DND-41 (cell line): ENCODE results near the gene PMEL.

ENCODE experiments used
- ATAC-seq: fragments of 200-7000 bp; cut with Tn5 transposase; 3 replicates; pipeline ENCODE4 v1.9.1; 2021; ENCODE audit warnings: low read depth; ENCODE audit not compliant: insufficient read depth
- DNase-seq: peaks from one replicate; pipeline ENCODE4 v3.0.0-alpha.2; 2020
- H2AFZ ChIP-seq: 2 replicates; pipeline ENCODE4 v1.6.0; 2012; ENCODE audit warnings: low read depth, low read length
- H3K27ac ChIP-seq: 2 replicates; pipeline ENCODE4 v1.5.1; 2012; ENCODE audit warnings: low read length, inconsistent platforms
- H3K27me3 ChIP-seq: fragments of 200-600 bp; sonication (generic); 2 replicates; pipeline ENCODE4 v1.6.0; 2012; ENCODE audit warnings: low read length, mild to moderate bottlenecking, inconsistent platforms; ENCODE audit not compliant: insufficient read depth, poor library complexity
- H3K36me3 ChIP-seq: 2 replicates; pipeline ENCODE4 v1.5.1; 2012; ENCODE audit warnings: low read length, inconsistent platforms; ENCODE audit not compliant: insufficient read depth
- H3K4me1 ChIP-seq: 2 replicates; pipeline ENCODE4 v1.5.1; 2012; ENCODE audit warnings: mild to moderate bottlenecking, low read length; ENCODE audit not compliant: insufficient read depth
- H3K4me2 ChIP-seq: 2 replicates; pipeline ENCODE4 v1.6.0; 2012; ENCODE audit warnings: mild to moderate bottlenecking, moderate library complexity, low read length, inconsistent platforms; ENCODE audit not compliant: insufficient read depth
- H3K4me3 ChIP-seq, 2 experiments: fragments of 200-600 bp in 1 of 2; shearing (Covaris generic) in 1 of 2; 2 replicates each; pipeline ENCODE4 v1.5.1; 2012 to 2016; ENCODE audit warnings: inconsistent platforms in 2 of 2, low read length in 2 of 2, mild to moderate bottlenecking in 2 of 2, low read depth in 1 of 2, moderate library complexity in 1 of 2
- H3K79me2 ChIP-seq: 2 replicates; pipeline ENCODE4 v1.6.0; 2012; ENCODE audit warnings: low read length, inconsistent platforms; ENCODE audit not compliant: insufficient read depth
- H3K9ac ChIP-seq: 2 replicates; pipeline ENCODE4 v1.6.0; 2012; ENCODE audit warnings: low read depth, mild to moderate bottlenecking, inconsistent platforms, low read length, moderate library complexity
- H3K9me3 ChIP-seq: 2 replicates; pipeline ENCODE4 v1.5.1; 2012; ENCODE audit warnings: low read length, moderate library complexity, mild to moderate bottlenecking, inconsistent platforms; ENCODE audit not compliant: insufficient read depth, severe bottlenecking
- H4K20me1 ChIP-seq: 2 replicates; pipeline ENCODE4 v1.6.0; 2012; ENCODE audit warnings: low read length; ENCODE audit not compliant: insufficient read depth
- EZH2 ChIP-seq: IDR thresholded peaks from 3 replicates; pipeline ENCODE4 v1.6.1; 2012; ENCODE audit warnings: borderline replicate concordance, low read depth, mild to moderate bottlenecking, moderate library complexity, low read length, inconsistent platforms; ENCODE audit not compliant: severe bottlenecking
- TF ChIP-seq, protein P1 (sequence below): IDR thresholded peaks from 2 replicates; pipeline ENCODE4 v1.5.1; 2012; ENCODE audit warnings: borderline replicate concordance, low read length, moderate library complexity, mild to moderate bottlenecking; ENCODE audit not compliant: poor library complexity, severe bottlenecking; ENCODE audit errors: extremely low read depth

The PMEL gene

DNA sequence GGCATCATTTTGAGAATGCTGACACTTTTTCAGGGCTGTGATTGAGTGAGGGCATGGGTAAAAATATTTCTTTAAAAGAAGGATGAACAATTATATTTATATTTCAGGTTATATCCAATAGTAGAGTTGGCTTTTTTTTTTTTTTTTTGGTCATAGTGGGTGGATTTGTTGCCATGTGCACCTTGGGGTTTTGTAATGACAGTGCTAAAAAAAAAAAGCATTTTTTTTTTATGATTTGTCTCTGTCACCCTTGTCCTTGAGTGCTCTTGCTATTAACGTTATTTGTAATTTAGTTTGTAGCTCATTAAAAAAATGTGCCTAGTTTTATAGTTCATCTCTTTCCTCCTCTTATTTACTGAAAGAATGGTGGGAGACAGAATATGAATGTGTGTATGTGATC is 6.6 kb upstream of the PMEL start:
- TF ChIP-seq, protein P1, sequence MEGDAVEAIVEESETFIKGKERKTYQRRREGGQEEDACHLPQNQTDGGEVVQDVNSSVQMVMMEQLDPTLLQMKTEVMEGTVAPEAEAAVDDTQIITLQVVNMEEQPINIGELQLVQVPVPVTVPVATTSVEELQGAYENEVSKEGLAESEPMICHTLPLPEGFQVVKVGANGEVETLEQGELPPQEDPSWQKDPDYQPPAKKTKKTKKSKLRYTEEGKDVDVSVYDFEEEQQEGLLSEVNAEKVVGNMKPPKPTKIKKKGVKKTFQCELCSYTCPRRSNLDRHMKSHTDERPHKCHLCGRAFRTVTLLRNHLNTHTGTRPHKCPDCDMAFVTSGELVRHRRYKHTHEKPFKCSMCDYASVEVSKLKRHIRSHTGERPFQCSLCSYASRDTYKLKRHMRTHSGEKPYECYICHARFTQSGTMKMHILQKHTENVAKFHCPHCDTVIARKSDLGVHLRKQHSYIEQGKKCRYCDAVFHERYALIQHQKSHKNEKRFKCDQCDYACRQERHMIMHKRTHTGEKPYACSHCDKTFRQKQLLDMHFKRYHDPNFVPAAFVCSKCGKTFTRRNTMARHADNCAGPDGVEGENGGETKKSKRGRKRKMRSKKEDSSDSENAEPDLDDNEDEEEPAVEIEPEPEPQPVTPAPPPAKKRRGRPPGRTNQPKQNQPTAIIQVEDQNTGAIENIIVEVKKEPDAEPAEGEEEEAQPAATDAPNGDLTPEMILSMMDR = no peak
- no peak for TF ChIP-seq EZH2
- H2AFZ ChIP-seq = no peak overlapping the region
- H4K20me1 ChIP-seq = 0 out of 2 replicates have a peak, but pooled peaks cover 2% of the 10 kb centered on the region
- H3K27me3 ChIP-seq = no peaks in the 10 kb centered on the region
- DNase-seq (no peak), ATAC-seq (no peak)
- peak overlapping the region; percentile 74 for H3K27ac ChIP-seq
- H3K9ac ChIP-seq = peak overlapping the region; percentile 59
- H3K36me3 ChIP-seq = peaks cover 57% of the 10 kb centered on the region
- no peaks in the 10 kb centered on the region for H3K9me3 ChIP-seq
- H3K4me2 ChIP-seq = peak overlapping the region; percentile 66
- H3K79me2 ChIP-seq = peaks cover 65% of the 10 kb centered on the region
- H3K4me1 ChIP-seq = peaks cover 74% of the 10 kb centered on the region
- H3K4me3 ChIP-seq = peak overlapping the region in 1 of 2 experiments; percentile 64; a peak in 3 of 4 replicates

DNA sequence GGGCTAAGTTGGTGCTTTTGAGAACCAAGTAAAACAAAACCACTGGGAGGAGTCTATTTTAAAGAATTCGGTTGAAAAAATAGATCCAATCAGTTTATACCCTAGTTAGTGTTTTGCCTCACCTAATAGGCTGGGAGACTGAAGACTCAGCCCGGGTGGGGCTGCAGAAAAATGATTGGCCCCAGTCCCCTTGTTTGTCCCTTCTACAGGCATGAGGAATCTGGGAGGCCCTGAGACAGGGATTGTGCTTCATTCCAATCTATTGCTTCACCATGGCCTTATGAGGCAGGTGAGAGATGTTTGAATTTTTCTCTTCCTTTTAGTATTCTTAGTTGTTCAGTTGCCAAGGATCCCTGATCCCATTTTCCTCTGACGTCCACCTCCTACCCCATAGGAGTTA is 6.2 kb upstream of the PMEL start:
- H3K27me3 ChIP-seq = no peaks in the 10 kb centered on the region
- H3K4me3 ChIP-seq = no peak overlapping the region
- H3K9ac ChIP-seq = no peak overlapping the region; the same call in 1 of the 2 replicates
- H3K9me3 ChIP-seq = no peaks in the 10 kb centered on the region
- H3K27ac ChIP-seq = peak overlapping the region; percentile 16; the same call in 1 of the 2 replicates
- H4K20me1 ChIP-seq = 0 out of 2 replicates have a peak, but pooled peaks cover 2% of the 10 kb centered on the region
- peaks cover 55% of the 10 kb centered on the region for H3K36me3 ChIP-seq
- DNase-seq = no peak
- peak overlapping the region; percentile 66 for H3K4me2 ChIP-seq
- ATAC-seq = no peak
- TF ChIP-seq, protein P1 = no peak
- no peak for TF ChIP-seq EZH2
- peaks cover 65% of the 10 kb centered on the region for H3K79me2 ChIP-seq
- H3K4me1 ChIP-seq = peaks cover 76% of the 10 kb centered on the region
- no peak overlapping the region for H2AFZ ChIP-seq

DNA sequence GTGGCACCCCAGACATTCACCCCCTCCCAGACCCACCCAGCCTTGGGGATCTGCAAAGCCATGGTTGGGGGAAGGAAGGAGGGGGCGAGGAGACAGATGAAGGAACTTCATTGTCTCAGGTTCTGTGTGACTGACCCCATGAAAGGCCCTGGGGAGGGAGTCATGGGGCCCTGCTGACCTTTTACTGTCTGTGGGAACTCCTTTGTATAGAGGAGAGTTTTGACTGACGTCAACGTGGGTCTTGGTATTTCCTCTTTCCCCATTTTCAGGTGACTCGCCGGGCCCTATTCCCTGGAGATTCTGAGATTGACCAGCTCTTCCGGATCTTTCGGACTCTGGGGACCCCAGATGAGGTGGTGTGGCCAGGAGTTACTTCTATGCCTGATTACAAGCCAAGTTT is 4.9 kb upstream of the PMEL start:
- no peak overlapping the region for H3K27ac ChIP-seq

More for the DNA sequence above, 4.9 kb upstream of the PMEL start:
- H3K36me3 ChIP-seq = peaks cover 44% of the 10 kb centered on the region
- H3K9me3 ChIP-seq = no peaks in the 10 kb centered on the region
- no peak for TF ChIP-seq EZH2
- TF ChIP-seq, protein P1 = no peak
- no peaks in the 10 kb centered on the region for H4K20me1 ChIP-seq
- DNase-seq (no peak), ATAC-seq (no peak)
- H3K4me2 ChIP-seq = no peak overlapping the region
- peaks cover 76% of the 10 kb centered on the region for H3K4me1 ChIP-seq
- no peak overlapping the region for H3K4me3 ChIP-seq
- no peak overlapping the region for H2AFZ ChIP-seq
- H3K79me2 ChIP-seq = peaks cover 58% of the 10 kb centered on the region
- no peaks in the 10 kb centered on the region for H3K27me3 ChIP-seq
- no peak overlapping the region for H3K9ac ChIP-seq
